Ishikawa (cell line): ENCODE data around the gene HSPB6.

ENCODE experiments used
- EP300 ChIP-seq: IDR thresholded peaks from 2 replicates; pipeline ENCODE4 v1.6.1; 2012; ENCODE audit warnings: borderline replicate concordance
- YY1 ChIP-seq: IDR thresholded peaks from 2 replicates; pipeline ENCODE4 v1.6.1; 2012; ENCODE audit warnings: low read depth
- TF ChIP-seq, protein P1 (sequence below): IDR thresholded peaks from 2 replicates; pipeline ENCODE4 v1.6.1; 2012; ENCODE audit warnings: low read depth, mild to moderate bottlenecking

DNA sequence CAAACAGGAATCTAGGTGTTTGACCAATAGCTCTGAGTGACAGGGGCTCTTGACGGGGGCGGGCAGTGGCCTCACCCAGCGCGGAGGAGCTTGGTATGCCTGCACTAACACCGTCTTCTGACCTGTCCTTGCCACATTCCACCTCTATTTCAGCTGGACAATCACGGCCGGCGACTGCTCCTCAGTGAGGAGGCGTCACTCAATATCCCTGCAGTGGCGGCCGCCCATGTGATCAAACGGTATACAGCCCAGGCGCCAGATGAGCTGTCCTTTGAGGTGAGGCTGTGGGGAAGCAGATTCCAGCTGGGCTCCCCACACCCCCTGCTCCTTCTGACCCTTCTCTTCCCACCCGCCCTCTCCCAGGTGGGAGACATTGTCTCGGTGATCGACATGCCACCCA is 23.2 kb upstream of the HSPB6 start:
- TF ChIP-seq YY1 (no peak), EP300 (no peak)
- TF ChIP-seq, protein P1, sequence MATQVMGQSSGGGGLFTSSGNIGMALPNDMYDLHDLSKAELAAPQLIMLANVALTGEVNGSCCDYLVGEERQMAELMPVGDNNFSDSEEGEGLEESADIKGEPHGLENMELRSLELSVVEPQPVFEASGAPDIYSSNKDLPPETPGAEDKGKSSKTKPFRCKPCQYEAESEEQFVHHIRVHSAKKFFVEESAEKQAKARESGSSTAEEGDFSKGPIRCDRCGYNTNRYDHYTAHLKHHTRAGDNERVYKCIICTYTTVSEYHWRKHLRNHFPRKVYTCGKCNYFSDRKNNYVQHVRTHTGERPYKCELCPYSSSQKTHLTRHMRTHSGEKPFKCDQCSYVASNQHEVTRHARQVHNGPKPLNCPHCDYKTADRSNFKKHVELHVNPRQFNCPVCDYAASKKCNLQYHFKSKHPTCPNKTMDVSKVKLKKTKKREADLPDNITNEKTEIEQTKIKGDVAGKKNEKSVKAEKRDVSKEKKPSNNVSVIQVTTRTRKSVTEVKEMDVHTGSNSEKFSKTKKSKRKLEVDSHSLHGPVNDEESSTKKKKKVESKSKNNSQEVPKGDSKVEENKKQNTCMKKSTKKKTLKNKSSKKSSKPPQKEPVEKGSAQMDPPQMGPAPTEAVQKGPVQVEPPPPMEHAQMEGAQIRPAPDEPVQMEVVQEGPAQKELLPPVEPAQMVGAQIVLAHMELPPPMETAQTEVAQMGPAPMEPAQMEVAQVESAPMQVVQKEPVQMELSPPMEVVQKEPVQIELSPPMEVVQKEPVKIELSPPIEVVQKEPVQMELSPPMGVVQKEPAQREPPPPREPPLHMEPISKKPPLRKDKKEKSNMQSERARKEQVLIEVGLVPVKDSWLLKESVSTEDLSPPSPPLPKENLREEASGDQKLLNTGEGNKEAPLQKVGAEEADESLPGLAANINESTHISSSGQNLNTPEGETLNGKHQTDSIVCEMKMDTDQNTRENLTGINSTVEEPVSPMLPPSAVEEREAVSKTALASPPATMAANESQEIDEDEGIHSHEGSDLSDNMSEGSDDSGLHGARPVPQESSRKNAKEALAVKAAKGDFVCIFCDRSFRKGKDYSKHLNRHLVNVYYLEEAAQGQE, result no peak
